ENCODE results near the gene GPR78.

Gene GPR78

GRCh38 chr4:8594097-8595038 lies 14.2 kb downstream of the GPR78 start:
- H4K12ac ChIP-seq (ENCODE audit: low read depth, low read length): peak overlapping the region; percentile 19
- peak overlapping the region; percentile 8 for H2BK5ac ChIP-seq (ENCODE audit: low read depth, low read length, poor library complexity)
- H2AK5ac ChIP-seq (ENCODE audit: low read length): no peak overlapping the region
- H4K8ac ChIP-seq (ENCODE audit: low read depth, low read length): no peak overlapping the region
- peak overlapping the region; percentile 29 for H4K91ac ChIP-seq (ENCODE audit: low read depth, low read length)
- H3K79me1 ChIP-seq (ENCODE audit: low read length): peaks cover 27% of the 10 kb centered on the region
- no peak overlapping the region for H3K4me3 ChIP-seq (ENCODE audit: low read depth, low read length)
- H3K18ac ChIP-seq (ENCODE audit: low read length): peak overlapping the region; percentile 26
- H3K14ac ChIP-seq (ENCODE audit: low read length): peak overlapping the region; percentile 47
- DNase-seq: peak; percentile 89 to 97
- no peak overlapping the region for H3K4ac ChIP-seq (ENCODE audit: low read depth, low read length)
- H2BK120ac ChIP-seq (ENCODE audit: insufficient read depth, low read length, poor library complexity): peak overlapping the region; percentile 12
- peak overlapping the region; percentile 51 for H2BK12ac ChIP-seq (ENCODE audit: low read length)
- H3K27me3 ChIP-seq (ENCODE audit: insufficient read depth, low read length): no peaks in the 10 kb centered on the region
- peaks cover 9% of the 10 kb centered on the region for H3K79me2 ChIP-seq (ENCODE audit: control insufficient read depth, insufficient read depth, low read length, poor library complexity)
- peak overlapping the region; percentile 81 for H3K4me2 ChIP-seq (ENCODE audit: low read length)
- no peak overlapping the region for H3K9ac ChIP-seq (ENCODE audit: low read length)
- no CpG with 5 or more reads among the region's 24 CpGs for WGBS (ENCODE audit: extremely low coverage, insufficient coverage, insufficient read length)
- H3K9me3 ChIP-seq (ENCODE audit: insufficient read depth, low read depth, low read length): no peaks in the 10 kb centered on the region
- no peak overlapping the region for H2AFZ ChIP-seq (ENCODE audit: insufficient read depth, low read length, poor library complexity)
- peaks cover 31 to 35% of the 10 kb centered on the region in 2 experiments for H3K36me3 ChIP-seq (ENCODE audit: control insufficient read depth in 1 of 2, insufficient read depth in 2 of 2, low read length in 2 of 2)
- peaks cover 25 to 42% of the 10 kb centered on the region in 2 experiments for H3K4me1 ChIP-seq (ENCODE audit: control insufficient read depth in 1 of 2, insufficient read depth in 2 of 2, low read length in 2 of 2)
- no peak overlapping the region for H3K27ac ChIP-seq (ENCODE audit: low read depth, low read length)
- no peak overlapping the region for H3K23ac ChIP-seq (ENCODE audit: low read length)

- Histone ChIP-seq H2BK120ac (ENCODE audit: insufficient read depth, low read length, poor library complexity) (no peak overlapping the region), H2AFZ (ENCODE audit: insufficient read depth, low read length, poor library complexity) (no peak overlapping the region), H4K8ac (ENCODE audit: low read depth, low read length) (no peak overlapping the region), H4K91ac (ENCODE audit: low read depth, low read length) (peak overlapping the region; percentile 48), H3K9me3 (ENCODE audit: insufficient read depth, low read depth, low read length) (no peaks in the 10 kb centered on the region), H2AK5ac (ENCODE audit: low read length) (peak overlapping the region; percentile 80), H3K4ac (ENCODE audit: low read depth, low read length) (peak overlapping the region; percentile 39), H2BK12ac (ENCODE audit: low read length) (peak overlapping the region; percentile 19), H2BK5ac (ENCODE audit: low read depth, low read length, poor library complexity) (peak overlapping the region; percentile 29), H3K4me1 (ENCODE audit: control insufficient read depth in 1 of 2, insufficient read depth in 2 of 2, low read length in 2 of 2) (peaks cover 24 to 42% of the 10 kb centered on the region in 2 experiments), H3K18ac (ENCODE audit: low read length) (peak overlapping the region; percentile 65), H3K79me2 (ENCODE audit: control insufficient read depth, insufficient read depth, low read length, poor library complexity) (peaks cover 9% of the 10 kb centered on the region), H3K27ac (ENCODE audit: low read depth, low read length) (no peak overlapping the region), H3K4me2 (ENCODE audit: low read length) (no peak overlapping the region), H3K27me3 (ENCODE audit: insufficient read depth, low read length) (no peaks in the 10 kb centered on the region), H3K4me3 (ENCODE audit: low read depth, low read length) (no peak overlapping the region), H3K14ac (ENCODE audit: low read length) (peak overlapping the region; percentile 47), H3K9ac (ENCODE audit: low read length) (peak overlapping the region; percentile 4), H3K79me1 (ENCODE audit: low read length) (peaks cover 27% of the 10 kb centered on the region), H4K12ac (ENCODE audit: low read depth, low read length) (no peak overlapping the region), H3K23ac (ENCODE audit: low read length) (no peak overlapping the region), H3K36me3 (ENCODE audit: control insufficient read depth in 1 of 2, insufficient read depth in 2 of 2, low read length in 2 of 2) (peaks cover 40 to 45% of the 10 kb centered on the region in 2 experiments)
- no CpG with 5 or more reads among the region's 16 CpGs for WGBS (ENCODE audit: extremely low coverage, insufficient coverage, insufficient read length)
- no peak for DNase-seq
These were observed 15.3 kb downstream of the GPR78 start for GRCh38 chr4:8595237-8596087.

DNA sequence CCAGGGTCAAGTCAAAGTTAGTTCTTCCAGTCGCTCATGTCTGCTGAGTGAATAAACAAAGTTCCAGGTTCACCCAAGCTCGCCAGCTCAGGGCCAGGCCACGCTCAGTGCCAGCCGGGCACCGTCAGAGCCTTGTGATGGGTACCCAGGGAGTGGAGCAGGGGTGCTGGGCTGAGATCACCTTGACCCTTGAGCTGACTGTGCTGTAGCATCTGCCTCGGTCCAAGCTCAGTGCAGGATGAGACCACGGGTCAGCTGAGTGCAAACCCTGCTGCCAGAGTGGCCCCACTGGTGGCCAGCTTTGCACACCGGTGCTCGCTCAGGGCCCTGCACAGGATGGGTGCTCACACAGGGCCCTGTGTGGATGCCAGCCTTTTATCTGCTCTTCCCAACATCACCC lies 16.7 kb downstream of the GPR78 start:
- no peak for DNase-seq
- no peak overlapping the region for H3K9ac ChIP-seq (ENCODE audit: low read length)
- WGBS (ENCODE audit: extremely low coverage, insufficient coverage, insufficient read length): no CpG with 5 or more reads among the region's 9 CpGs

DNA sequence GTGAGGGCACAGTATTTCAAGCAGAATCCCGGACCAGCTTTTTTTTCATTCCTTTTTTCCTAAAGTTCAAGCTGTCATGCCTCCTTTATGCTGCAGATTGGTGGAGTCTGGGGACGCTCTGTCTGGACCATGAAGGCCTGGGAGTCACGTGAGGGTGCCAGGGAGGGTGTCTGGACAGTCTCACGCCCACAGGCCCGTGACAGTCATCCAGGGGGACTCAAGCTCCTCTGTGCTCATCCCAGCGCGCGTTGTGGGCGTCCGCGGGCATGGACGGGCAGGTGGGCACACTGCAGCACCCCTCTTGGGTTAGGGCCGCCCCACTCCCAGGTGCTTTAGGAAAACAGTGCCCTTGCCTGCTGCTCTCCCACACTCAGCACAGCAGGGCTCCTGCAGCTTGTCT lies 17.1 kb downstream of the GPR78 start:
- Histone ChIP-seq H3K36me3 (ENCODE audit: control insufficient read depth in 1 of 2, insufficient read depth in 2 of 2, low read length in 2 of 2) (peaks cover 59 to 62% of the 10 kb centered on the region in 2 experiments), H3K9ac (ENCODE audit: low read length) (no peak overlapping the region), H3K4me3 (ENCODE audit: low read depth, low read length) (no peak overlapping the region), H3K4ac (ENCODE audit: low read depth, low read length) (no peak overlapping the region), H4K91ac (ENCODE audit: low read depth, low read length) (no peak overlapping the region), H2AK5ac (ENCODE audit: low read length) (no peak overlapping the region), H3K79me1 (ENCODE audit: low read length) (peaks cover 23% of the 10 kb centered on the region), H3K4me1 (ENCODE audit: control insufficient read depth in 1 of 2, insufficient read depth in 2 of 2, low read length in 2 of 2) (peaks cover 24 to 36% of the 10 kb centered on the region in 2 experiments), H2BK5ac (ENCODE audit: low read depth, low read length, poor library complexity) (no peak overlapping the region), H2BK12ac (ENCODE audit: low read length) (no peak overlapping the region), H3K4me2 (ENCODE audit: low read length) (no peak overlapping the region), H3K18ac (ENCODE audit: low read length) (no peak overlapping the region), H3K9me3 (ENCODE audit: insufficient read depth, low read depth, low read length) (no peaks in the 10 kb centered on the region), H4K12ac (ENCODE audit: low read depth, low read length) (no peak overlapping the region), H3K27me3 (ENCODE audit: insufficient read depth, low read length) (no peaks in the 10 kb centered on the region), H3K27ac (ENCODE audit: low read depth, low read length) (no peak overlapping the region), H3K79me2 (ENCODE audit: control insufficient read depth, insufficient read depth, low read length, poor library complexity) (peaks cover 9% of the 10 kb centered on the region), H3K23ac (ENCODE audit: low read length) (no peak overlapping the region), H4K8ac (ENCODE audit: low read depth, low read length) (no peak overlapping the region), H3K14ac (ENCODE audit: low read length) (no peak overlapping the region), H2AFZ (ENCODE audit: insufficient read depth, low read length, poor library complexity) (no peak overlapping the region), H2BK120ac (ENCODE audit: insufficient read depth, low read length, poor library complexity) (no peak overlapping the region)
- WGBS (ENCODE audit: extremely low coverage, insufficient coverage, insufficient read length): no CpG with 5 or more reads among the region's 13 CpGs
- DNase-seq: no peak

More for the DNA sequence above, 16.7 kb downstream of the GPR78 start:
- Histone ChIP-seq H4K8ac (ENCODE audit: low read depth, low read length) (no peak overlapping the region), H3K27ac (ENCODE audit: low read depth, low read length) (no peak overlapping the region), H3K14ac (ENCODE audit: low read length) (peak overlapping the region; percentile 19), H3K79me1 (ENCODE audit: low read length) (peaks cover 25% of the 10 kb centered on the region), H4K91ac (ENCODE audit: low read depth, low read length) (peak overlapping the region; percentile 4), H2AFZ (ENCODE audit: insufficient read depth, low read length, poor library complexity) (no peak overlapping the region), H3K27me3 (ENCODE audit: insufficient read depth, low read length) (no peaks in the 10 kb centered on the region), H2BK120ac (ENCODE audit: insufficient read depth, low read length, poor library complexity) (no peak overlapping the region), H3K36me3 (ENCODE audit: control insufficient read depth in 1 of 2, insufficient read depth in 2 of 2, low read length in 2 of 2) (peaks cover 54 to 59% of the 10 kb centered on the region in 2 experiments), H4K12ac (ENCODE audit: low read depth, low read length) (no peak overlapping the region), H3K18ac (ENCODE audit: low read length) (peak overlapping the region; percentile 7), H2BK12ac (ENCODE audit: low read length) (no peak overlapping the region), H3K4me1 (ENCODE audit: control insufficient read depth in 1 of 2, insufficient read depth in 2 of 2, low read length in 2 of 2) (peaks cover 24 to 38% of the 10 kb centered on the region in 2 experiments), H3K9me3 (ENCODE audit: insufficient read depth, low read depth, low read length) (no peaks in the 10 kb centered on the region), H3K23ac (ENCODE audit: low read length) (no peak overlapping the region), H2BK5ac (ENCODE audit: low read depth, low read length, poor library complexity) (peak overlapping the region; percentile 11), H3K4me3 (ENCODE audit: low read depth, low read length) (no peak overlapping the region), H3K79me2 (ENCODE audit: control insufficient read depth, insufficient read depth, low read length, poor library complexity) (peaks cover 9% of the 10 kb centered on the region), H2AK5ac (ENCODE audit: low read length) (peak overlapping the region; percentile 5), H3K4ac (ENCODE audit: low read depth, low read length) (peak overlapping the region; percentile 10), H3K4me2 (ENCODE audit: low read length) (no peak overlapping the region)
